T-helper 22 cell (primary cell): ENCODE results near the gene RIPK4.

Experiments
- DNase-seq: peaks from one replicate; pipeline ENCODE4 v3.0.0-alpha.2; 2020; ENCODE audit warnings: low read depth

Gene RIPK4

DNA sequence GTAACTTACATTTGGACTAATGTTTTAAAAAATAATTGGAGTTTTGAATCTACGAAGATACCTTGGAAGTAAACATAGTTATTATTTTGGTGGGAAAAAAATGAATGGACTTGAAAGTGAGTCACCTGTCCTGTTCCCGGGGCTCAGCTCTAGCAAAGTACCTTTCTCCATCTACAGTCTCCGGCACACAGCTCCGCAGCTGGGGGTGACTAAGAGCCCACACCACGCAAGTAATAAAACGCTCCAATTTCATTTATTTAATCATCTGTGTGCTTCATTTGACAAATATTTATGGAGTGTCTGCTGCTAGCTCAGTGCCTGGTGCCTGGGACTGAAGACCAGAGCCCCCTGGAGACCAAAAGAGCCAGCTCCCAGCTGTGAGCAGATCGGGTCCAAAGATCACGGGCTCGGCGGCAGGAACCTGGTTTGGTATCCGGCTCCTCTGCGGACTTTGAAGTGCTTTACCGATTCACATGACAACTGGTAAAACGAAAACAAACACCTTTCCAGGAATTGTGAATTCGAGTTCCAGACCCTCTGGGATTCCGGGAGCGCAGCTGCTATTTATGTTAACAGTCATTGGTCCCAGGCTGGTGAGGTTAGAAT, 1.7 kb upstream of the RIPK4 start:
- DNase-seq, result no peak

DNA sequence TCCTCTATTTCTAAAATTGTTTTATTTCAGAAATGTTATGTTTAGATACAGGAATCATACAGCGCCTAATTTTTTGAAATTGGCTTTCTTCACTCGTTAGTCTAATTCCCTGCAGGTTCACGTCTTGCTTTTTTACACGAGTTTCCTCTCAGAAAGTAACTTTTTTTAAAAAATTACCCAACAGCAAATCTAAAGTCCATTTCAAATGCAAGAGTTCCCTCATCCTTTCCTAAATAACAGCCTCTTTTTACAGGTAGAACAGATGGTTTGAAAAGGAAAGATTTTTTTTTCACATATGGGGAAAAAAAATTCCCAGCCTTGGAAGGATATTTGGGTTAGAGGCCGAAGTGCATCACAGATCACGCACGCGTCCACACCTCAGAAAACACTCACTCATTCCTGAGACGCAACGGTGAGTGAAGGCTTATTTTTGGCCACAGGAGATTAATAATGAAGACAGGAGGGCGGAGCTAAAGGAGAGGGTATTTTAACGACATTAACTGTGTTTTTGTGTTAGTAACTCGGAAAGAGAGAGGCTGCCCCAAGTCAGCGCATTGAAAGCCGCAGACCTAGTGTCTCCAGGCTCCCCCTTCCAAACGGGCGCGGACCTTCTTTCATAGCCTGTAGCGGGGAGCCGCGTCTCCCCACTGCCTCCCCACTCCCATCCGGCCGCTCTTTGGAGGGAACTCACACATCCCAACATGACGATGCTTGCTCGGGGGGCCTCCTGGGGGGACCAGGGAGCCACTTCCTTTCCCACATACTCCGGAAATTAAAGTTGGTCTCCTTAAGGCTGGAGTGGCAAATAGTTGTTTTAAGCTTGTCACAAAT, 969 bp upstream of the RIPK4 start:
- DNase-seq, result no peak

DNA sequence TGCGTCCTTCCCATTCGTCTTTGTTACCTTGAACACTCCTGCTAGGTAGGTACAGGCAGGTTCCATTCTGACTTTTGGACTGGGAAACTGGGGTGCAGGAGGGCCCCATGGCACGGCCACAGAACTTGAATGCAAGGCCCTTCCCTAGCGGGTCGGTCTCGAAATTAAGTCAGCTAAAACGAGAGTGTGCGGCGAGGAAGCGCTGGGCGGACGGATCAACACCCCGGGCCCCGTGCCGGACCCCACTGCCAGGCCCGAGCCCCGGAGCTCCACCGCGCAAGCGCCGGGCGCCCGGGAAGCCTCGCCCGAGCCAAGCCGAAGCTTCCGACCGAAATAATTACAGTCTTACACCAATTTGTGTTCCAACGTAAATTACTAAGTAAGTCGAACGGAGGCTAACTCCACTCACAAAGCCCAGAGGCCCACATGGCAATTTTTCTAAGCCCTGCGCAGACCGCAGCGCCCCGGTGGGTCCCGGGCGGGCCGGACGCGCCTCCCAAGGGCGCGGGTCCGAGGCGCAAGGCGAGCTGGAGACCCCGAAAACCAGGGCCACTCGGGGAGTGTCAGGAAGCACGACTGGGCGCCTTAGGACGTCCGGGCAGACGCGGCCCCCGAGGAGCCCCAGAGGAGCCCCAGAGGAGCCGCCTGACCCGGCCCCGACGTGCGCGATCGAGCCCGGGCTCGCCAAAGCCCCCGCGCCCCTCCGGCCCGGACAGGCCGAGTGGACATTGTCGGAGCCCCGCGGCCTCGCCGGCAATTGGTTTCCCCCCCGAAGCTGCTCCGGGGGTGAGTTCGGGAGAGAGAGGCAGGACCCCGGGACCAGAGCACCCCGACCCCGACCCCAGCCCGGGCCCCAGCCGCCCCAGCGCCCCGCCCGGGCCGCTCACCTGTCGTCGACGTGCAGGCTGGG, 624 bp downstream of the RIPK4 start:
- no peak for DNase-seq

DNA sequence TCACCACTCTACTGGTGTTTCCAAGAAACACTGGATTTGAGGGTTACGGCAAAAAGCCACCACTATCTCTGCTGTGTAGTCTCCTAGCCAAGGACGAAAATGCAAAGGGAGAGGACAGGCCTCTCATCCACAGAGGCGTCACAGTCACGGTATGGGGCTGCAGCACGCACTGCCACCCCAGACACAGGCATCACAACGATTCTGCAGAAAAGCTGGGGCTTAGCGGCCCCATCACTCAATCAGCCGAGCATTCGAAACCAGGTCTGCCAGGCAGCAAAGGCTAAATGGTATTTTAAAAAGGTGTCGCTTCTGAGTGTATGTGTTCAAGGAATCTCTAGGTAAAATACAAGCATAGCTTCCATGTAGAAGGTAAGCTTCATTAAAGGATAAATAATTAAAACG, 1.4 kb downstream of the RIPK4 start:
- DNase-seq, result no peak

DNA sequence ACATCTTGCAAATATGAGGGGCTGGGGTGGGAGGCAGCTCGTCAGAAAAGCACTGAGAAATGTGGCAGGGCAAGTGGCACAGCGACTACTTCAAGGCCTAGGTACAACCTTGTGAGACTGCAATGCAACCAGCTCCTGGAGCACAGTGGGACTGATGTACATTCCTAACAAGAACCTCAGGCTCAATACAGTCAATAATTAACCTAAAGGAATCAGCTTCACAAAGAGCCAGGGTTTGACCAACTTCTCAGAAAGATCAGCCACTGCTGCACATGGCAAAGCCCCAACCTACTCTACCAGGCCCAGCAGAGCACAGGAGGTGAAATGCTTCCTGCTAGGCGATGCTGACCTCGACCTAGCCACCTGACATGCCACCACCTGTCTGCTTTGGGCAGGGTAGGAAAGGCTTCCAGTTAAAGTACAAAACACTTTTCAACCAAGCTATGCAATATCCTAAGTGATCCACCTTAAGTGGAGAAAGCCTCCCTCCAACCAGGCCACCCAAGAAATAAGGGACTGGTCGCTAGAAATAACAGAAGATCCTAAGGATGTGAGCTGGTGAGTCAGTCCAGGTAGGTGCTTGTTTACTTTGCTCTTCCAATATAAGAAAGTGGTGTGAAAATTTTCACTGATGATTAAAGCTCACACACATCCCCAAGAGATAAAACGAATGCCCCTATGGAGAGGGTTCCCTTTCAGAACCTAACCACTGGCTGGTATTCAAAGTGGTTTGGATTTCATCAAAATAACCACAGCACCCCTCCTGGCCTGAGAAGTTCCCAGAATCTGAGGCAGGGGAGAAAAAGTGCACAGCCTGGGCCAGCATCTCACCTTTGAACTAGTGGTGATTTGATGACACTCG, 2.1 kb downstream of the RIPK4 start:
- no peak for DNase-seq

DNA sequence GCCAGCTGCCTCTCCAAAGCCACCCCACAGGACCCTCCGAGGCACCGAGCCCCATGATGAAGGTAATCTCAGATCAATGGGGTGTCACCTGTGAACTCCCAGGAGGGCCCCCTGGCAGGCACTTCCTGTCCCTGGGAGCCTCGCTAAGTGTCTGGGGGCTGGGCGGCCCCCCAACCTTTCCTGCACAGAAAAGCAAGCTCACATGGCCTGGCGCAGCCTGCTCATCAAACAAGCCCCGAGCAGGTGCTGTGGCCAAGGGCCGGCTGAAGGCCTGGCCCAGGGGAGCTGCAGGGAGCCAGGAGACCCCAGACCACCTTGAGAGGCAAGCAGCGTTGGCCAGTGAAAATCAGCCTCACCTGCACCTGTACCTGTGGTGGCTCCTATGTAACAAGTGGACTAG, 2.9 kb downstream of the RIPK4 start:
- DNase-seq, result no peak

DNA sequence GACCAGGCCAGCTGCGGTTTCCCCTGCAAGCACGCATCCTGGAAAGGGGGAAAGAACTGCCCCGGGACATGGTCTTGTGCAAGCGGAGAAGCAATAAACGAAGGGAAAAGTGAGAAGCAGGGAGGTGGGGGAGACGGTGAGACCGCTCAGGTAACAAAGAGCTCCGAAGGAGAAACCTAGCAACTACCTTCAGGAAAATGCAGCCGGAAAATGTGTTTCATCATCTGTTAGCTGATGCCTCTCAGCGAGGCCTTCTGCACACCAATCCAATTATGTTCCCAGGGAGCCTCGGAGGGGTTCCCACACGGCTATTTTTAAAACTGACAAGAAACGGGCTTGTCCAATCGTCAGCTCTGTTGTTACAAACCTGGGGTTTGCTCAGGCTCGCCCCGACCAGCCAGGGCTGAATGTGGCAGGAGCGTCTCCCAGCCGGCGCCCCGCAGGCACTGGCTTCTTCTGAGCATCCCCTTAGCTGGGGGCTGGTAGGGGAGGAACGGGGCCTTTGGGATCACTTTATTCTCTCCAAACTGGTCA, 3.4 kb downstream of the RIPK4 start:
- DNase-seq, result no peak

DNA sequence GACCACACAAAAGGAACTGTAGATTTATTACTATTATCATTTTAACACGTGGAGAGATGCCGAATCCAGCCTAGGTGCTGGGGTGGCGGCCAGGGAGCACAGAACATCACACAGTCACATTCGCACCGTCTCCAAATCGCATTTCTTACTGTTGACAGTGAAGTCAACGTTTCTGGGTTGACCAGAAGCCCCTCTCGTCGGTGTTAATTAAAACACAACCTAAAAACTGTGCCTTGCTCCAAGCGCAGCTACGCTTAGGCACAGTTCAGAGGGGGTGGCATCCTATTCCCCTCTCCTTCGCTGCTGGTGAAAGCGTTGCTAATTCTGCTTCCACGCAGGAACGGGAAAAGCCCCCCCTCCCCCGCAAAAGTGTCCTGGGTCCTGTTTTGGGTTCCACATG, 4.1 kb downstream of the RIPK4 start:
- no peak for DNase-seq

DNA sequence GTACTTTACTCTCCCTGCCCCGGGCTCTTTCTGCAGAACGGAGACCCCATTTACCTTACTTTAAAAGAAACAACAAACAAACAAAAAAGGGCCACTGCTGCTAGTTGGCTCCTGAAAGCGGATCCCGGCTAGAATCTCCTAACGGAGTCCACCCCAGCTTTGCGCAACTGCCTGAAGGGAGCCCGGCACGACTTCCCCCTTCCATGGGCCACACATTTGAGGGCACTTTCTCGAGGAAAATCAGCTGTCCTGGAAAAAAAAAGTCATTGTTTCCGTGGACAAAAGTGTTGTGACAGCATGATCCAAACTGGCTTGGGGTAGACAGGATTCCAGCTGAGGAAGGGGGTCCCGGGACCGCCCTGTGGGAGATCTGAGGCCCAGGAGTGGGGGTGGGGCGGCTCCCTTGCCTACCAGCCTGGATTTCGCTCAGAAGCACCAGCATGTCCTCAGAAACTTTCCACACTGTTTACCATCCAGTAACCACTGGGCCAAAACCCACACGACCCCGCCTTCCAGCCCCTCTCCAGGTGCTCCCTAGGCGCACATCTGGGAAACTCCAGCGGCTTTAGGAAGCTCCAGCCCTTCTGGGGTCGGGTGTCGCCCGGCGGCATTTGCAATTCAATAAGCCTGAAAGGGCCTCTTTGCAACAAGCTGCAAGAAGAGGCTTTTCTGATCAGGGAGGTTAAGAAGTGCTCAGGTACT, 4.8 kb downstream of the RIPK4 start:
- no peak for DNase-seq

DNA sequence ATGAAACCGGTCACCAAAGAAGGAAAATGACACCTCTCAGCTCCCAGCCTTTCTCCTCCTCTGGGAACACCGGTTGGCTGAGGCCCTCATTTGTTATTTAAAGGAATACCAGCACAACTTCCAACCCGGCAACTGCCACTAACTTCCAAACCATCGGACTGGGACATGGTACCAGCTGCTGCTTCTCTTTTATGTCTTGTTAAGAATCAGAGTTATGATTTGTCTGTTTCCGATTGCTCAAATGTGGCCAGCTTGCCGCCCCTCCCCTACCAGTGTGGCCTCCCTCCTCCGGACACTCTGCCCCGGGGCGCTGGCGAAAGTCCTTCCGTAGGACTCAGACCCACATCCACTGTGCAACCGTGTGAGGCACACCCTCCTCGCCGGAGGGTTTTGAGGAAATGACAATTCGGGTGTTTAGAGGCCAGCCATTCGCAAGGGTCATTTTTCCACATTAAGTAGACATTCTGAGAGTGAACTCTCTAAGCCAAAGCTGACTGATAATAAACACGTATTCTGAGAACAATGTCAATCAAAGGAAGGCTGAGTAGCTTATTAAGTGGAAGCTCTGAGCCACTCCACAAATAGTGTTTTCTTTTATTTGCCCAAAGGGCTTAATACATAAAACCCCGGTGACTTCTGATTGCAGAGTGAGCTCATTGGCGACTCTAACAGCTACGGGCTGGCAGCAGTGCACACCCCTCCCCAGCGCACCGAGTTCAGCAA, 5.5 kb downstream of the RIPK4 start:
- DNase-seq, result no peak

DNA sequence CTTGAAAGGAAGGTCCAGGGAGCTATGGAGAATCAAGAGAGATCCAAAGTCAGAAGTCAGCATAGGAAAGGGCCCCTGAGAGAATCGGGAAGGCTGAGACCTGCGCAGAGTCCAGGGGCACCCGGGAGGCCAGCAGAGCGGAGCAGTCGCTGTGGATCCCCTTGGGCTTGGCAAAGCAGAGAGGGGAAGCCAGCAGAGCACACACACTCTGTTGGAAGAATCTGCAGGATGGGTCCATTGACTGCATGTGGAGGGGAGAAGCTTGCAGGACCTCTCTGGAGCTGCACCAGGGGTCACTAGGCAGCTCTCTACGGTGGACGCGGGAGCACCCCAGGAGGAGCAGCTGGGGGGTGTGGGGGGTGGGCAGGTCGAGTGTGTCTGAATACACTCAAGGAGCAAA, 6.4 kb downstream of the RIPK4 start:
- DNase-seq, result no peak

DNA sequence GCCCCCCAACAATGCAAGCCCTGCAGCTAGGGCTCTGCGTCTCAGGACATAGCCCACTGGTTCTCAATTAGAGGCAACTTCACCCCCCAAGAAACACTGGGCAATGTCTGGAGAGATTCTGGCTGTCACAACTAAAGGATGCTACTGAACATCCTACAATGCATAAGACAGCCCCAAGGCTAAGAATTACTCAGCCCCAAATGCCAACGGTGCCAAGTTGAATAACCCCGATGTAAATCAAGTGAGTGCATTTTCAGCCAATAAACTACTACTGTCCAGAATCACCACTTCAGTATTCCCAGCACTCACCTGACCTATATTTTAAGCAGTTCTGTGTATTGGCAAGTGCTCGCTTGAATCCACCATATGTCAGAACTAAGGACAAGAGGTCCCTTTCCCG, 6.9 kb downstream of the RIPK4 start:
- no peak for DNase-seq

DNA sequence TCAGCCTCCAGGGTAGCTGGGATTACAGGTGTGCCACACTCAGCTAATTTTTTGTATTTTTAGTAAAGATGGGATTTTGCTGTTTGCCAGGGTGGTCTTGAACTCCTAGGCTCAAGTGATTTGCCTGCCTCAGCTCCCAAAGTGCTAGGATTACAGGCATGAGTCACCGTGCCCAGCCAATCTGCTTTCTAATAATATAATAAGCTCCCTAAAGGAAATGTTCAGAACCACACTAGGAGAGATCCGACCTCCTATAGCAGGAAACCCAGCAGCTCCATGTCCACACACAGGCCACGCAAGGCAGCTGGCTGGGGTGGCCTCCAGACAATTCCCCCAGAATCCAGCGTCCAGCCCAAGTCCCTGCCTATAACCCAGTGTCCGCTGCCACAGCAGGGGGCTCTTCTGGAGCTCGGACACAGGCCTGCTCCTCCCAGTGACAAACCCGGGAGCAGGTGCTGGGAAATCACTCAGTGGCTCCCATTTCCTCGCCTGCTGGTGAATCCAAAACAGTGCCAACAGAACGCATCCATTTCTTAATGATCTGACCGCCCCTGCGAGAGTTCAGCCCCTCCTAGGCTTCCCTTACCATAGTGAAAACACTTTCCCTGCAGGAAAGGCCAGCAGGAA, 7.5 kb downstream of the RIPK4 start:
- DNase-seq, result no peak

DNA sequence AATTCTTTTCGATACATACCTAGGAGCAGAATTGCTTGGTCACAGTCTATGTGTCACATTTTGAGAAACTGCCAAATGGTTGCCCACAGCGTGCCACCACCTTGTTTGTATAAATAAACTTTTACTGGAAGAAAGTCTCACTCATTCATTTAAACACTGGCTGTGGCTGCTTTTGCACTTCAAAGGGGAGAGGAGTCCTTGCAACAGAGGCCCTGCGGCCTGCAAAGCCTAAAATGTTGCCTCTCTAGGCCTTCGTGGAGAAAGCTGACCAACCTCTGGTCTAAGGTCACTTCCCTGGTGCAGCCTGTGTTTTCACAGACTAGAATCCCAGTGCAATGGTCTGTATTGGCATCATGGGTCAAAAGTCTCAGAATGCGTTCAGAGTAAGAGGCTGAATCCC, 8.3 kb downstream of the RIPK4 start:
- DNase-seq, result no peak

DNA sequence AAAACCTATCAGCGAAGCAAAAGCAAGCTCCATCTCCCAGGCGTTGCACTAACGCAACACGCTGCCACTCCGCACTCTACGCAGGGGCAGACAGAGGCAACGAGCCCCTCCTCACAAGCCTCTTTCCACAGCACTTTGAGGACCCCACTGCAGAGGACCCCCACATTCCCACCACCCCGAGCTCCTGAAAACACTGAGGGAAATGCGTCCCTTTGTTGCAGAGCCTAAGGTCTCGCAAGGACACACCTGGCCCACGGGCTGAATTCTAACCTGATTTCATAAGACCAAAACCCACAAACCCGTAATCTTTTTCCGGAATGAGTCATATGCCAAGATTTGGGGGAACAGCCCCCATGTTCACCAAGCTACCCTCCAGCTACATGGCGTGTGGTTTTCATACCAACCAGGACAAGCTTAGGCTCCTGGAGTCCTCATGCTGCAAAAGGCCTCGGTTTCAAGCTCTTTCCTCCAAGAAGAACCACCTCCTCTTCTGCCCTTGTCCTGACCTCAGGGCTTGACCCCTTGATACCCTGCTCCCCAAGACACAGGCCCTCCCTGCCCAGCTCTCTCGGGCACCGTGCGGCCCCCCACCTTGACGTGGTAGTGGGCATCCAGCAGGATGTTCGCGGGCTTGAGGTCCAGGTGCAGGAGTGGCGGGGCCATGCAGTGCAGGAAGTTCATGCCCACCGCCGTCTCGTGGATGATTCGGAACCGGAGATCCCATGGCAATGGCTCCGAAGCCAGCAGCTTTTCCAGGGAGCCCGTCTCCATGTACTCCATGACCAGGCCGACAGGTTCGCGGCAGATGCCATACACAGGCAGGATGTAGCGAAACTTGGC, 10.7 kb downstream of the RIPK4 start:
- no peak for DNase-seq

DNA sequence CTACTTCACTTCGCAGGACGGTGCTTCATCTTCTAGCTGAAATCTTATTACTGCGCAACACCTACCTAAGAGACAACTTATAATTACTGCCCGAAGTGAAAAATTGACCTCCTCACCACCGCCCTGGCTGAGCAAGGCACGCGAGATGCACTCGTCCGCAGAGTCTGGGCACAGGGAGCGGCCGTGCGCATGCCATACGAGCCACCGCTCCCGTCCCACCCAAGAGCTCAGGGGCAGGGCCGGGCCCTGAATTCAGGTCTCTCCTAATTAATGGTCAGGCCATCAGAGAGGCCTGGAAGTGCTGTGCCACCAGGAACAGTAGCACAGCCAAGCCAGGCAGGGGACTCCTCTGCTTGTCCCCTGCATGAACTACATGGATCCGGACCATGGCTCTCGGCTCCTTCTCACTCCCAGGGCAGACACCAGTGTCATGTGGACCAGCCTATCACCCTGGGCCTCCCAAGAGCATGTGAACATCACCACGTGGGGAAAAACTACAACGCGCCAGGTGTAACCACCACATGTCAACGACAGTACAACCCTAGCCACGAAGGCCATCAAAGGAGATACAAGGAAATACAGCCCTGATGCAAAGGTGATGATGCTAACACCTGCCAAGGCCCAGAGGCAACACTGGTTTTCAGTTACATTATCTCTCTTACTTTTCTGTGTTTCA, 11.5 kb downstream of the RIPK4 start:
- no peak for DNase-seq

DNA sequence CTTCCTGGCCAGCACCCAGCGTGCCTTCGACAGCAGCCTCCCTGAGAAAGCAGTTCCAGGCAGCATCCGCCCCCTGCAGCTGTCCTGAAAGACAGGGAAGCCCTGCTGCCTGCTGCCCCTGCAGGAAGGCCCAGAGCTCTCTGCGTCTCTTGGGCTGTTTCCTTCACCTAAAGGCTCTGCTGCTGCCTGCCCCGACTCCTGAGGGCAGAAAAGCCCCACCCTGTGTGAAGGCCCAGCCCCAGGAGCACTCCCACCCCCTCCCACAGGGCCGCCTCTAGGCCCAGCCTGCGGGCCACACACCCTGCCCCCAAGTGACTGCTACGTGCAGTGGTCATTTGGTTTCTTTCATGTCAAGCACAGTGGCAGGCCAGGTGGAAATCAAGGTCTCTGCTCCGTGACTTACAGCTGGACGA, 12.4 kb downstream of the RIPK4 start:
- no peak for DNase-seq
